Ovary (tissue), 9 donors: ENCODE results near the gene CMIP. TPM values are rescaled to one million over a fixed set of nuclear protein-coding genes. Genes with fewer than 3 reads are reported as not detected.

Experiments
- DNase-seq, 5 donors: peaks; one replicate each; pipeline ENCODE4 v3.0.0-alpha.2; 2019 to 2020
- H3K27ac ChIP-seq, 2 donors: fragments of 200-600 bp; one replicate each; pipeline versions ENCODE4 v1.5.1 to v1.8.0; 2019 to 2022
- H3K27me3 ChIP-seq: fragments of 200-600 bp; one replicate; pipeline ENCODE4 v1.8.0; 2022
- H3K36me3 ChIP-seq: fragments of 200-600 bp; sonication (generic); one replicate; pipeline ENCODE4 v1.5.1; 2019
- H3K4me1 ChIP-seq: one replicate; pipeline ENCODE4 v1.8.1; 2013; ENCODE audit warnings: mild to moderate bottlenecking, moderate library complexity; ENCODE audit not compliant: insufficient read depth
- H3K4me3 ChIP-seq: fragments of 200-600 bp; sonication (generic); one replicate; pipeline ENCODE4 v1.5.1; 2017
- H3K9me3 ChIP-seq, 2 donors: fragments of 200-600 bp in 1 of 2; sonication (generic) in 1 of 2; one replicate each; pipeline versions ENCODE4 v1.5.1 to v1.8.1; 2013 to 2019; ENCODE audit warnings: mild to moderate bottlenecking in 1 of 2, moderate library complexity in 1 of 2
- CTCF ChIP-seq, 3 donors: fragments of 450-650 bp in 2 of 3; fragments of 200-600 bp in 1 of 3; IDR thresholded peaks; one replicate each; pipeline versions ENCODE4 v1.5.1 to v1.8.0; 2016 to 2022; ENCODE audit warnings: antibody characterized with exemption in 3 of 3, mild to moderate bottlenecking in 1 of 3
- EP300 ChIP-seq: sonication (generic); formaldehyde crosslinking; IDR thresholded peaks from one replicate; pipeline ENCODE4 v1.6.1; 2017; ENCODE audit warnings: antibody characterized with exemption
- POLR2A ChIP-seq: fragments of 450-650 bp; IDR thresholded peaks from one replicate; pipeline ENCODE4 v1.6.1; 2017; ENCODE audit warnings: antibody characterized with exemption, mild to moderate bottlenecking, moderate library complexity
- WGBS, 3 donors: extraction: QIAGEN DNeasy Blood & Tissue Kit in 1 of 3; methylation state at CpG; one replicate each; pipeline versions ENCODE4 v1.1.5 to v1.1.7; 2013 to 2017; 5-methylcytosine and 5-hydroxymethylcytosine counted together
- intact Hi-C, 4 donors: fragments of 100-400 bp; cut with DNase I; formaldehyde crosslinking; loops; one replicate each; pipeline versions ENCODE4 v1.11.0 to v1.15.1; 2022 to 2023
- polyA plus RNA-seq, 2 donors: library from polyadenylated mRNA; stranded (reverse); fragments of 200-250 nt in 1 of 2; fragments of 350-450 nt in 1 of 2; fragmentation: Illumina TruSeq in 1 of 2; extraction: RNeasy Lipid Tissue Mini Kit (QIAGEN cat#74804) in 1 of 2; gene quantifications; one replicate each; pipeline ENCODE4 v1.2.3, GENCODE V29; 2013 to 2014
- total RNA-seq, 7 donors: library from RNA; depleted of rRNA in 2 of 7; stranded (reverse); fragments of >200 nt in 2 of 7; fragmentation: NEBNext Ultra II Directional in 3 of 7; extraction: Animal tissue kit (Norgen Biotek cat#: 25700) in 3 of 7; gene quantifications; one replicate each; pipeline versions ENCODE4 v1.1.0 to v1.2.4, GENCODE V29; 2016 to 2023
- donor health status: DM: no; HTN: no; CAD: no; lungs with moderate emphysema.
- donor health status: DM: no; HTN: no; CAD: no.
- donor health status: Bipolar disorder and iron deficiency.
- donor health status: DM: yes; HTN: yes; CAD: no.
- donor health status: DM: no; HTN: no; CAD: no.
- donor health status: DM: yes; HTN: yes; CAD: no.

Gene CMIP
- total and polyA plus RNA-seq, 9 donors: 19.4 to 68.2 (median 38.7) TPM

GRCh38 chr16:81449899-81450608 is 5.4 kb downstream of the CMIP start:
- DNase-seq: no peak
- H3K27me3 ChIP-seq: no peaks in the 10 kb centered on the region
- H3K9me3 ChIP-seq: no peaks in the 10 kb centered on the region
- H3K4me3 ChIP-seq: no peak overlapping the region
- peaks cover 17% of the 10 kb centered on the region for H3K4me1 ChIP-seq
- no peak for TF ChIP-seq EP300
- TF ChIP-seq CTCF (IDR thresholded peaks at IDR 0.05): no peak
- no peak for TF ChIP-seq POLR2A
- 91 to 95% (median 94%) methylated on average over 7 of the region's 7 CpGs for WGBS, 3 donors
- no peak overlapping the region for H3K27ac ChIP-seq
- intact Hi-C loops: no loop called here
- H3K36me3 ChIP-seq: no peaks in the 10 kb centered on the region

- H3K27me3 ChIP-seq: no peaks in the 10 kb centered on the region
- WGBS, 3 donors: 83% methylated on average over 12 of the region's 12 CpGs
- H3K4me3 ChIP-seq: no peak overlapping the region
- H3K27ac ChIP-seq: no peak overlapping the region
- no peaks in the 10 kb centered on the region for H3K36me3 ChIP-seq
- peaks cover 17% of the 10 kb centered on the region for H3K4me1 ChIP-seq
- no peak for DNase-seq
- TF ChIP-seq POLR2A (no peak), CTCF (IDR thresholded peaks at IDR 0.05) (no peak), EP300 (no peak)
- intact Hi-C loops: no loop called here
- no peaks in the 10 kb centered on the region for H3K9me3 ChIP-seq
Observed at GRCh38 chr16:81450783-81451491, 6.3 kb downstream of the CMIP start.

GRCh38 chr16:81451753-81452680 is 7.4 kb downstream of the CMIP start:
- Histone ChIP-seq H3K27me3 (no peaks in the 10 kb centered on the region), H3K9me3 (no peaks in the 10 kb centered on the region), H3K4me3 (no peak overlapping the region), H3K36me3 (no peaks in the 10 kb centered on the region), H3K4me1 (peaks cover 11% of the 10 kb centered on the region), H3K27ac (no peak overlapping the region)
- intact Hi-C loops: no loop called here
- WGBS, 3 donors: 63 to 73% (median 69%) methylated on average over 20 of the region's 20 CpGs
- no peak for TF ChIP-seq CTCF (IDR thresholded peaks at IDR 0.05)
- TF ChIP-seq EP300: no peak
- no peak for DNase-seq

GRCh38 chr16:81453091-81453728 is 8.6 kb downstream of the CMIP start:
- no peaks in the 10 kb centered on the region for H3K36me3 ChIP-seq
- H3K27ac ChIP-seq: no peak overlapping the region
- H3K9me3 ChIP-seq: no peaks in the 10 kb centered on the region
- peaks cover 13% of the 10 kb centered on the region for H3K4me1 ChIP-seq
- TF ChIP-seq EP300 (no peak), CTCF (IDR thresholded peaks at IDR 0.05) (no peak), POLR2A (no peak)
- H3K4me3 ChIP-seq: no peak overlapping the region
- DNase-seq: no peak
- WGBS, 3 donors: 80 to 82% (median 82%) methylated on average over 14 of the region's 14 CpGs
- no peaks in the 10 kb centered on the region for H3K27me3 ChIP-seq
- intact Hi-C loops: no loop called here
